ENCODE measurements around the gene PLD5. TPM values are rescaled to one million over a fixed set of nuclear protein-coding genes. Genes with fewer than 3 reads are reported as not detected.

The PLD5 gene
- total and polyA plus RNA-seq, 4 donors = under 0.01 to 0.17 (median 0.05) TPM; not detected in 1

GRCh38 chr1:242425232-242425631 lies 99.3 kb downstream of the PLD5 start:
- DNase-seq (ENCODE audit: low spot score) = no peak
- WGBS = 81% methylated on average over 4 of the region's 4 CpGs
- H3K27me3 ChIP-seq (ENCODE audit: control insufficient read depth in 4 of 4, insufficient read depth in 4 of 4, low read length in 3 of 4) = peaks cover 0 to 3% (median 0%) of the 10 kb centered on the region in 4 donors
- H3K9me3 ChIP-seq (ENCODE audit: control insufficient read depth in 4 of 4, low read length in 3 of 4) = no peaks in the 10 kb centered on the region
- TF ChIP-seq JUND (IDR thresholded peaks at IDR 0.05) (no peak), TAF1 (conservative IDR thresholded peaks at IDR 0.05) (no peak), MAX (IDR thresholded peaks at IDR 0.05) (no peak), HNF4G (IDR thresholded peaks at IDR 0.05) (no peak), FOXA1 (IDR thresholded peaks at IDR 0.05) (no peak), GABPA (IDR thresholded peaks at IDR 0.05 in 1 of 2, conservative IDR thresholded peaks at IDR 0.05 in 1 of 2) (no peak), YY1 (IDR thresholded peaks at IDR 0.05) (no peak), NR2F2 (IDR thresholded peaks at IDR 0.05) (no peak), RAD21 (IDR thresholded peaks at IDR 0.05) (no peak), ZBTB33 (IDR thresholded peaks at IDR 0.05) (no peak), EGR1 (IDR thresholded peaks at IDR 0.05; ENCODE audit: low read depth in 2 of 2) (no peak), RXRA (IDR thresholded peaks at IDR 0.05) (no peak), REST (IDR thresholded peaks at IDR 0.05) (no peak), CTCF (IDR thresholded peaks at IDR 0.05; ENCODE audit: low read depth, low read length, missing input control) (no peak), HNF4A (conservative IDR thresholded peaks at IDR 0.05) (no peak), FOXA2 (IDR thresholded peaks at IDR 0.05) (no peak)
- H3K27ac ChIP-seq (ENCODE audit: low read depth in 1 of 2, low read length in 2 of 2) = no peak overlapping the region
- no peaks in the 10 kb centered on the region for H3K4me1 ChIP-seq (ENCODE audit: control insufficient read depth in 4 of 4, insufficient read depth in 4 of 4, low read length in 3 of 4)
- no peaks in the 10 kb centered on the region for H3K36me3 ChIP-seq (ENCODE audit: control insufficient read depth in 4 of 4, insufficient read depth in 3 of 4, low read depth in 1 of 4, low read length in 3 of 4)
- H3K4me3 ChIP-seq (ENCODE audit: low read depth in 1 of 3, low read length in 3 of 3) = no peak overlapping the region
- H3K9ac ChIP-seq (ENCODE audit: low read depth in 1 of 2, low read length in 2 of 2) = no peak overlapping the region

- no peak overlapping the region for H3K4me3 ChIP-seq (ENCODE audit: low read depth in 1 of 3, low read length in 3 of 3)
- no peaks in the 10 kb centered on the region for H3K36me3 ChIP-seq (ENCODE audit: control insufficient read depth in 4 of 4, insufficient read depth in 3 of 4, low read depth in 1 of 4, low read length in 3 of 4)
- H3K27ac ChIP-seq (ENCODE audit: low read depth in 1 of 2, low read length in 2 of 2) = no peak overlapping the region
- H3K9ac ChIP-seq (ENCODE audit: low read depth in 1 of 2, low read length in 2 of 2) = no peak overlapping the region
- WGBS = 54% methylated on average over 1 of the region's 1 CpG
- no peaks in the 10 kb centered on the region for H3K9me3 ChIP-seq (ENCODE audit: control insufficient read depth in 4 of 4, low read length in 3 of 4)
- H3K27me3 ChIP-seq (ENCODE audit: control insufficient read depth in 4 of 4, insufficient read depth in 4 of 4, low read length in 3 of 4) = peaks cover 0 to 3% (median 0%) of the 10 kb centered on the region in 4 donors
- DNase-seq (ENCODE audit: low spot score) = no peak
- H3K4me1 ChIP-seq (ENCODE audit: control insufficient read depth in 4 of 4, insufficient read depth in 4 of 4, low read length in 3 of 4) = no peaks in the 10 kb centered on the region
- TF ChIP-seq GABPA (IDR thresholded peaks at IDR 0.05 in 1 of 2, conservative IDR thresholded peaks at IDR 0.05 in 1 of 2) = no peak
- no peak for TF ChIP-seq FOXA2 (IDR thresholded peaks at IDR 0.05)
- TF ChIP-seq TAF1 (conservative IDR thresholded peaks at IDR 0.05) = no peak
- no peak for TF ChIP-seq RAD21 (IDR thresholded peaks at IDR 0.05)
- TF ChIP-seq SP1 (IDR thresholded peaks at IDR 0.05) = no peak
- TF ChIP-seq YY1 (IDR thresholded peaks at IDR 0.05) = no peak
- no peak for TF ChIP-seq RXRA (IDR thresholded peaks at IDR 0.05)
- no peak for TF ChIP-seq MAX (IDR thresholded peaks at IDR 0.05)
- no peak for TF ChIP-seq HNF4G (IDR thresholded peaks at IDR 0.05)
- TF ChIP-seq EGR1 (IDR thresholded peaks at IDR 0.05; ENCODE audit: low read depth in 2 of 2) = no peak
- no peak for TF ChIP-seq ZBTB33 (IDR thresholded peaks at IDR 0.05)
- no peak for TF ChIP-seq HNF4A (conservative IDR thresholded peaks at IDR 0.05)
- TF ChIP-seq NR2F2 (IDR thresholded peaks at IDR 0.05) = no peak
- no peak for TF ChIP-seq ATF3 (IDR thresholded peaks at IDR 0.05)
- TF ChIP-seq FOXA1 (IDR thresholded peaks at IDR 0.05) = no peak
Observed at GRCh38 chr1:242416657-242417056, 107.8 kb downstream of the PLD5 start.

Measured in liver (tissue), 9 donors.